Measurements from ENCODE around the gene MC3R. TPM values are rescaled to one million over a fixed set of nuclear protein-coding genes. Genes with fewer than 3 reads are reported as not detected.
A peak's percentile ranks its signal among the peaks of the same experiment; 100 is the strongest.

MC3R gene
- not detected in 2 replicates for total RNA-seq (2014; rRNA removed)
- Bru-seq, nascent RNA: not detected
- not detected for BruChase-seq, experiment 1, labeled RNA remaining after a 6-hour chase
- BruChase-seq, experiment 2, labeled RNA remaining after a 2-hour chase: not detected
- long read RNA-seq: 0 reads

DNA sequence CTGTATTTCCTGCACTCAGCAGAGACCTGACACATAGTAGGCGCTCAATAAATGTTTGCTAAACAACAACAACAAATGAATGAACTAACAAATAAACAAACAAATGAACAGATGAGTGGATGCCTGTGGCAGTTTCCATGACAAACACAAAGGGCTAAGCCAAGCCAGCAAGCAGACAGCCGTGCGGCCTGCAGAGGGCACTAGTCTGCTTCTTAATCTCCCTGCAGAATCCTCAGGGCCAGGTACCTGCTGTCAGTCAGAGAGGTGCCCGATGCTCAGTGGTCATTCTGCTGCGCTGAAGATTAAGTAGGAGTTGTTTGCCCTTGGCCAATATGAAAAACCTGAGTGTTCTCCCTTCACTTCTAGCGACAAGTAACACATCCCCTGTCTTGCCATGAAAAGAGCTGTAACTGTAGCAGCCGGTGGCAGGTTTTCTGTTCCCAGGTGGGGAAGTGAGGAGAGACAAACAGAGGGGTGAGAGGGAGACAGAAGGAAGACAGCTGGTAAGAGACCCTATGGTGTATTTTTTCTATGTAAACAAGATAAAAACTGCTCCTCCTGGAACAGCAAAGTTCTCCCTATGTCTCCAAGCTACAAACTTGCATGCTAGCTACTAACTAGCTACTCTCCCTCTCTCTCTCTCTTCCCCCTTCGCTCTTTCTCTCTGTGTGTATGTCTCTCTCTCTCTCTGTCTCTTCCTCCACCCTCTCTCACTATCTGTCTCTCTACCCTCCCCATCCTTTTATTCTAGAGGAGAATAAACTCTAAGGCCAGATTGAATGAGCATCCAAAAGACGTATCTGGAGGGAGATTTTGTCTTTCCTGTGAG, at the start of gene MC3R:
Gene MC3R, plus strand, starts transcription at position 779 of the 829 bp plus-strand sequence. CDS start 112 bp downstream, outside the sequence.
- Histone ChIP-seq H2AFZ (ENCODE audit: low read length) (no peak within 1 kb of the TSS), H3K27ac (ENCODE audit: low read length) (no peak within 1 kb of the TSS), H3K27me3 (ENCODE audit: low read length) (peaks cover 41% of the 10 kb centered on the region), H3F3A (ENCODE audit: low read length, unreplicated experiment) (no peaks in the 10 kb centered on the region), H3K9me3 (ENCODE audit: low read length) (no peaks in the 10 kb centered on the region), H3K9ac (ENCODE audit: low read length) (no peak within 1 kb of the TSS), H3K36me3 (ENCODE audit: low read depth, low read length) (no peaks in the 10 kb centered on the region), H3K4me1 (ENCODE audit: insufficient read depth, low read length) (no peaks in the 10 kb centered on the region), H3K79me2 (ENCODE audit: low read length) (no peaks in the 10 kb centered on the region), H3K4me2 (ENCODE audit: low read length) (no peak within 1 kb of the TSS), H4K20me1 (ENCODE audit: low read length) (no peaks in the 10 kb centered on the region), H3K4me3 (ENCODE audit: low read length) (no peak within 1 kb of the TSS), H3K9me2 (replicated peaks; ENCODE audit: low read length) (no peaks in the 10 kb centered on the region)
- POLR2A ChIA-PET (ENCODE audit: unreplicated experiment): no interaction called here
- peak; percentile 99 for ATAC-seq
- BruUV-seq (replicated peaks): no TSS peak
- CTCF ChIA-PET: interaction anchor here (1.2 kb wide), 1 partner anchor 9 kb away, joined by 4 read pairs; no protein-coding TSS in a partner anchor
- intact Hi-C loops (cut with micrococcal nuclease): loop anchor here (1.0 kb wide), 1 partner anchor 95 kb away; no protein-coding TSS in a partner anchor
- DNase-seq: peak; percentile 79
- TF ChIP-seq EZH2phosphoT487 (IDR thresholded peaks at IDR 0.05; ENCODE audit: borderline replicate concordance, low read length) (no peak), CTCF (conservative IDR thresholded peaks at IDR 0.05; ENCODE audit: low read depth, low read length) (peak; percentile 98)

- peak; percentile 6 for DNase-seq
- H3K36me3 ChIP-seq (ENCODE audit: low read depth, low read length): no peaks in the 10 kb centered on the region
- H3K9me3 ChIP-seq (ENCODE audit: low read length): peaks cover 20% of the 10 kb centered on the region; the same call in 1 of the 2 replicates
- no peaks in the 10 kb centered on the region for H3K9me2 ChIP-seq (replicated peaks; ENCODE audit: low read length)
- intact Hi-C loops (cut with micrococcal nuclease): loop anchor here (5.0 kb wide), 1 partner anchor 377 kb away; no protein-coding TSS in a partner anchor
- H2AFZ ChIP-seq (ENCODE audit: low read length): no peak overlapping the region
- BruUV-seq (replicated peaks): no TSS peak
- no peaks in the 10 kb centered on the region for H3F3A ChIP-seq (ENCODE audit: low read length, unreplicated experiment)
- CTCF ChIA-PET: no interaction called here
- no peak overlapping the region for H3K27ac ChIP-seq (ENCODE audit: low read length)
- peak; percentile 73 for TF ChIP-seq CTCF (conservative IDR thresholded peaks at IDR 0.05; ENCODE audit: low read depth, low read length)
- TF ChIP-seq EZH2 (IDR thresholded peaks at IDR 0.05; ENCODE audit: low read length, unreplicated experiment): no peak
- POLR2A ChIA-PET (ENCODE audit: unreplicated experiment): no interaction called here
- H3K4me1 ChIP-seq (ENCODE audit: insufficient read depth, low read length): no peaks in the 10 kb centered on the region
- no peak overlapping the region for H3K4me2 ChIP-seq (ENCODE audit: low read length)
- no peak for ATAC-seq
- H4K20me1 ChIP-seq (ENCODE audit: low read length): no peaks in the 10 kb centered on the region
- H3K79me2 ChIP-seq (ENCODE audit: low read length): no peaks in the 10 kb centered on the region
- H3K9ac ChIP-seq (ENCODE audit: low read length): no peak overlapping the region
- H3K4me3 ChIP-seq (ENCODE audit: low read length): no peak overlapping the region
- H3K27me3 ChIP-seq (ENCODE audit: low read length): 0 out of 2 replicates have a peak, but pooled peaks cover 5% of the 10 kb centered on the region
Observed at GRCh38 chr20:56200456-56200855, 48.1 kb upstream of the MC3R start.

Data from PC-3 (cell line).